A549 (cell line): ENCODE data around the gene SDC3. TPM values are rescaled to one million over a fixed set of nuclear protein-coding genes. Genes with fewer than 3 reads are reported as not detected.
A peak's percentile ranks its signal among the peaks of the same experiment; 100 is the strongest.

Source experiments
- ATAC-seq, 2 experiments: fragments of 200-7000 bp in 1 of 2; fragments of >200 bp in 1 of 2; cut with Nextera tagmentation in 1 of 2; cut with Tn5 transposase in 1 of 2; 3 replicates each; pipeline versions ENCODE4 v1.8.0 to v1.9.1; 2018 to 2020; ENCODE audit warnings: mild to moderate bottlenecking in 1 of 2, moderate library complexity in 1 of 2
- CTCF ChIA-PET: fragments of 300-600 bp; sonication (Branson Sonifier 250); formaldehyde crosslinking; extraction: SDS; loops from one replicate; lab custom pipeline; 2021; ENCODE audit warnings: antibody characterized with exemption, inconsistent platforms; lab: Yijun Ruan, JAX
- POLR2A ChIA-PET: fragments of 350-600 bp; formaldehyde crosslinking; extraction: SDS; loops from one replicate; lab custom pipeline; 2021; ENCODE audit warnings: antibody characterized with exemption, inconsistent platforms; lab: Yijun Ruan, JAX
- DNase-seq, 2 experiments: peaks; one replicate each; pipeline versions ENCODE4 v3.0.0 to v3.0.0-alpha.2; 2011 to 2016; ENCODE audit warnings: low read depth in 1 of 2, low spot score in 1 of 2
- FAIRE-seq: peaks from 2 replicates; lab custom pipeline; 2011; peaks lifted over from hg19 to GRCh38; lab: Jason Lieb, UNC
- H3K27ac ChIP-seq, 2 experiments: fragments of >200 bp; sonication (Bioruptor Twin); formaldehyde crosslinking; 3 replicates each; pipeline ENCODE4 v1.5.1; 2016 to 2017
- H3K4me1 ChIP-seq: fragments of >200 bp; sonication (Bioruptor Twin); formaldehyde crosslinking; 3 replicates; pipeline ENCODE4 v1.6.1; 2016
- H3K4me2 ChIP-seq: fragments of >200 bp; sonication (Bioruptor Twin); formaldehyde crosslinking; 3 replicates; pipeline ENCODE4 v1.6.1; 2016
- H3K4me3 ChIP-seq: fragments of >200 bp; sonication (Bioruptor Twin); formaldehyde crosslinking; 3 replicates; pipeline ENCODE4 v1.5.1; 2016
- H3K9me3 ChIP-seq: fragments of >200 bp; sonication (Bioruptor Twin); formaldehyde crosslinking; 3 replicates; pipeline ENCODE4 v1.6.1; 2016
- ATOH8 ChIP-seq: fragments of 250-450 bp; sonication (Bioruptor Pico); IDR thresholded peaks from 2 replicates; pipeline ENCODE4 v1.5.0; 2020; ENCODE audit warnings: low read depth, mild to moderate bottlenecking, moderate library complexity
- CBX2 ChIP-seq: fragments of 200-600 bp; sonication (generic); IDR thresholded peaks from 2 replicates; pipeline ENCODE4 v1.6.1; 2016; ENCODE audit warnings: low read depth, mild to moderate bottlenecking, borderline replicate concordance
- CBX8 ChIP-seq: fragments of 200-600 bp; sonication (generic); IDR thresholded peaks from 2 replicates; pipeline ENCODE4 v1.6.1; 2016
- CEBPB ChIP-seq, 2 experiments: fragments of >200 bp in 1 of 2; sonication (Bioruptor Twin) in 1 of 2; formaldehyde crosslinking in 1 of 2; IDR thresholded peaks; 2 replicates each; pipeline ENCODE4 v1.6.1; 2012 to 2016
- CHD4 ChIP-seq: fragments of 200-600 bp; sonication (generic); IDR thresholded peaks from 2 replicates; pipeline ENCODE4 v1.6.1; 2016; ENCODE audit warnings: antibody characterized with exemption, mild to moderate bottlenecking, borderline replicate concordance
- E2F6 ChIP-seq: IDR thresholded peaks from 2 replicates; pipeline ENCODE4 v1.6.1; 2012; ENCODE audit warnings: low read depth, borderline replicate concordance
- EHMT2 ChIP-seq: fragments of 200-600 bp; sonication (generic); IDR thresholded peaks from 2 replicates; pipeline ENCODE4 v1.6.1; 2016; ENCODE audit warnings: antibody characterized with exemption, low read depth, mild to moderate bottlenecking, moderate library complexity
- ESRRA ChIP-seq: fragments of 150-350 bp; IDR thresholded peaks from 2 replicates; pipeline ENCODE4 v1.6.1; 2014; ENCODE audit warnings: mild to moderate bottlenecking, low read length, borderline replicate concordance
- HES2 ChIP-seq: fragments of >200 bp; sonication (Bioruptor Twin); formaldehyde crosslinking; IDR thresholded peaks from 2 replicates; pipeline ENCODE4 v1.6.1; 2016
- HMGXB4 ChIP-seq: fragments of 250-450 bp; sonication (Bioruptor Pico); IDR thresholded peaks from 2 replicates; pipeline ENCODE4 v1.5.0; 2021; ENCODE audit warnings: mild to moderate bottlenecking, moderate library complexity, borderline replicate concordance
- HOXB5 ChIP-seq: fragments of 250-450 bp; sonication (Bioruptor Pico); IDR thresholded peaks from 2 replicates; pipeline ENCODE4 v1.5.0; 2020; ENCODE audit warnings: mild to moderate bottlenecking, moderate library complexity
- JUNB ChIP-seq: fragments of >200 bp; sonication (Bioruptor Twin); formaldehyde crosslinking; IDR thresholded peaks from 2 replicates; pipeline ENCODE4 v1.6.1; 2016
- MYC ChIP-seq: IDR thresholded peaks from 2 replicates; pipeline ENCODE4 v1.6.1; 2012; ENCODE audit warnings: mild to moderate bottlenecking, inconsistent platforms, low read length, improper control_type of control experiment, borderline replicate concordance
- PBX3 ChIP-seq: IDR thresholded peaks from 2 replicates; pipeline ENCODE4 v1.6.1; 2012
- PHF8 ChIP-seq: fragments of 200-600 bp; sonication (generic); IDR thresholded peaks from 2 replicates; pipeline ENCODE4 v1.6.1; 2016; ENCODE audit warnings: low read depth, mild to moderate bottlenecking, antibody characterized with exemption, moderate library complexity, borderline replicate concordance
- POLR2AphosphoS2 ChIP-seq: conservative IDR thresholded peaks from 2 replicates; pipeline ENCODE4 v1.6.1; 2012; ENCODE audit warnings: low read length, improper control_type of control experiment, inconsistent platforms
- SREBF2 ChIP-seq: fragments of 450-650 bp; IDR thresholded peaks from 2 replicates; pipeline ENCODE4 v1.6.1; 2014; ENCODE audit warnings: mild to moderate bottlenecking, moderate library complexity
- TFCP2L1 ChIP-seq: fragments of 250-450 bp; sonication (Bioruptor Pico); IDR thresholded peaks from 2 replicates; pipeline ENCODE4 v1.5.0; 2021; ENCODE audit warnings: mild to moderate bottlenecking
- ZC3H11A ChIP-seq: fragments of 450-650 bp; IDR thresholded peaks from 2 replicates; pipeline ENCODE4 v1.6.1; 2014; ENCODE audit warnings: antibody characterized with exemption, mild to moderate bottlenecking
- ZNF302 ChIP-seq: fragments of 250-450 bp; sonication (Bioruptor Pico); IDR thresholded peaks from 2 replicates; pipeline ENCODE4 v1.9.0; 2021; ENCODE audit warnings: inconsistent platforms, mild to moderate bottlenecking, moderate library complexity
- ZSCAN20 ChIP-seq: fragments of 250-450 bp; sonication (Bioruptor Pico); IDR thresholded peaks from 2 replicates; pipeline ENCODE4 v1.8.0; 2022; ENCODE audit warnings: mild to moderate bottlenecking, moderate library complexity
- WGBS: methylation state at CpG from one replicate; pipeline ENCODE4 v1.1.6; 2017; ENCODE audit errors: missing lambda C conversion rate; 5-methylcytosine and 5-hydroxymethylcytosine counted together
- polyA plus RNA-seq, 4 experiments: library from polyadenylated mRNA; depleted of rRNA in 3 of 4; stranded (reverse); fragments of >200 nt; fragmentation: RNase III in 1 of 4; extraction: RNeasy Plus Mini Kit Qiagen cat#74134 plus additional on column Dnase treatment in 1 of 4; gene quantifications; 2 replicates in 3 of 4; 3 replicates in 1 of 4; pipeline ENCODE4 v1.2.3, GENCODE V29; 2011 to 2017

The SDC3 gene
- polyA plus RNA-seq, 2 of the 4 experiments (the other 2 are of a cell fraction): 2.0 to 8.9 TPM

DNA sequence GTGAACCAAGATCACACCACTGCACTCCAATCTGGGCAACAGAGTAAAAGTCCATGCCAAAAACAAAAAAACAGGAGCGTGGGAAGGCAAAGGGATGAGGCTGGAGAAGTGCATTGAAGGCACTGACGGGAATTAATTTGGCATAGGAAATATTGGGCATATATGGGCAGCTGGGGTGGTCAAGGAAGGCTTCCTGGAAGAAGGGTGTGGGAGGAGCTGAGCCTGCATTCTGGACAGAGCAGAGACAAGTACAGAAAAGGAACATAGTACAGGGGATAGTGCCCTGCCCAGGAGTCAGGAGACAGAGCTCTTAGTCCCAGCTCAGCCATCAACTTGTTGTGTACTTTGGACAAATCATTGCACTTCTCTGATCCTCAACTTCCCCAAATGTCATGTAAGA lies 11.7 kb downstream of the SDC3 start (continued):
- TF ChIP-seq POLR2AphosphoS2: no peak
- no peak for TF ChIP-seq CEBPB (IDR thresholded peaks at IDR 0.05)
- no peak for TF ChIP-seq TFCP2L1 (CRISPR knock-in tag)
- TF ChIP-seq HES2: no peak
- TF ChIP-seq SREBF2: no peak
- TF ChIP-seq PHF8: no peak
- TF ChIP-seq EHMT2: no peak
- TF ChIP-seq ZNF302 (CRISPR knock-in tag): no peak

- POLR2A ChIA-PET: no interaction called here
- no peak for ATAC-seq
- FAIRE-seq: no peak
Measured at GRCh38 chr1:30895944-30896660, 12.5 kb downstream of the SDC3 start.

GRCh38 chr1:30895382-30895943 lies 13.1 kb downstream of the SDC3 start:
- no peaks in the 10 kb centered on the region for H3K9me3 ChIP-seq
- POLR2A ChIA-PET: no interaction called here
- DNase-seq: no peak
- TF ChIP-seq ESRRA (no peak), CHD4 (no peak), ATOH8 (CRISPR knock-in tag) (no peak)
- H3K4me3 ChIP-seq: no peak overlapping the region
- no peak for ATAC-seq
- H3K4me1 ChIP-seq: peaks cover 4% of the 10 kb centered on the region; the same call in 1 of the 3 replicates
- CTCF ChIA-PET: interaction anchor here (1.1 to 2.8 kb wide), 3 partner anchors 14 to 94 kb away, joined by 4 to 13 read pairs (median 10); no protein-coding TSS in a partner anchor
- H3K27ac ChIP-seq: peak overlapping the region in 1 of 2 experiments; percentile 7; a peak in 1 of 6 replicates
- WGBS: 69% methylated on average over 3 of the region's 6 CpGs
- no peak for FAIRE-seq
- H3K4me2 ChIP-seq: no peak overlapping the region

More at GRCh38 chr1:30895944-30896660, 12.5 kb downstream of the SDC3 start:
- no peak for TF ChIP-seq PBX3
- TF ChIP-seq HES2: no peak
- TF ChIP-seq CBX8: no peak
- no peak for TF ChIP-seq MYC
- TF ChIP-seq SREBF2: no peak
- TF ChIP-seq, all 56 proteins: peak for 0
- Histone ChIP-seq H3K9me3 (no peaks in the 10 kb centered on the region), H3K4me2 (no peak overlapping the region), H3K4me3 (no peak overlapping the region), H3K27ac (peak overlapping the region in 1 of 2 experiments; percentile 7; a peak in 1 of 6 replicates), H3K4me1 (peaks cover 6% of the 10 kb centered on the region; the same call in 2 of the 3 replicates)
- CTCF ChIA-PET: interaction anchor here (2.0 to 2.8 kb wide), 2 partner anchors 15 to 95 kb away, joined by 10 to 13 read pairs; no protein-coding TSS in a partner anchor
- DNase-seq: no peak
- WGBS: 74% methylated on average over 3 of the region's 6 CpGs

DNA sequence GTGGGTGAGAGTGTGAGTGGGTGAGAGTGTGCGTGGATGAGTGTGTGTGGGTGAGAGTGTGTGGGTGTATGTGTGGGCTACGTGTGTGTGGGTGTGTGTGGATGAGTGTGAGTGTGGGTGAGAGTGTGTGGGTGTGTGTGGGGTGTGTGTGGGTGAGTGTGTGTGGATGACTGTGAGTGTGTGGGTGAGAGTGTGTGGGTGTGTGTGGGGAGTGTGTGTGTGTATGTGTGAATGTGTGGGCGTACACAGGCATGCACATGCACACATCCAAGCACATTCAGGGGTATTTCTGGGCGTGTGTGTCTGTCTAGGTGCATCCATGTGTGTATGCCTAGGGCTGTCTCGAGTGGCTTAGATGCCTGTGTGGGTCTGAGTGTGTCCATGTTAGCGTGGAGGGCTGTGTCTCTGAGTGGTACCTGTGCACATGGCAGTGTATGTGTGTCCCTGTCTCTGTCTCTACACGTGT lies 14.0 kb downstream of the SDC3 start:
- Histone ChIP-seq H3K4me1 (peaks cover 4% of the 10 kb centered on the region; the same call in 1 of the 3 replicates), H3K27ac (no peak overlapping the region), H3K9me3 (no peaks in the 10 kb centered on the region), H3K4me2 (no peak overlapping the region), H3K4me3 (no peak overlapping the region)
- CTCF ChIA-PET: interaction anchor here (1.1 to 2.0 kb wide), 2 partner anchors 15 to 93 kb away, joined by 4 to 10 read pairs; no protein-coding TSS in a partner anchor
- 59% methylated on average over 7 of the region's 7 CpGs for WGBS
- FAIRE-seq: no peak
- ATAC-seq: no peak
- DNase-seq: no peak
- POLR2A ChIA-PET: no interaction called here
- TF ChIP-seq HMGXB4 (no peak), POLR2AphosphoS2 (no peak), ZSCAN20 (CRISPR knock-in tag) (no peak), E2F6 (no peak), ZC3H11A (no peak), JUNB (no peak), HOXB5 (CRISPR knock-in tag) (no peak), CBX2 (no peak), HES2 (no peak)
